ENCODE data around the gene CAMK1G.
A peak's percentile ranks its signal among the peaks of the same experiment; 100 is the strongest.

Gene CAMK1G

GRCh38 chr1:209586221-209586740 is 2.8 kb downstream of the CAMK1G start:
- Histone ChIP-seq H3K4me1 (ENCODE audit: control insufficient read depth in 1 of 2, insufficient read depth in 1 of 2, low read depth in 1 of 2, low read length in 1 of 2) (peaks cover 0 to 12% of the 10 kb centered on the region in 2 experiments), H3K36me3 (no peaks in the 10 kb centered on the region), H3K9me3 (no peaks in the 10 kb centered on the region), H3K27me3 (peaks cover 100% of the 10 kb centered on the region), H3K27ac (no peak overlapping the region), H3K4me3 (ENCODE audit: low read depth in 1 of 2, low read length in 1 of 2) (peak overlapping the region in 1 of 2 experiments; percentile 20)
- TF ChIP-seq, protein P1, sequence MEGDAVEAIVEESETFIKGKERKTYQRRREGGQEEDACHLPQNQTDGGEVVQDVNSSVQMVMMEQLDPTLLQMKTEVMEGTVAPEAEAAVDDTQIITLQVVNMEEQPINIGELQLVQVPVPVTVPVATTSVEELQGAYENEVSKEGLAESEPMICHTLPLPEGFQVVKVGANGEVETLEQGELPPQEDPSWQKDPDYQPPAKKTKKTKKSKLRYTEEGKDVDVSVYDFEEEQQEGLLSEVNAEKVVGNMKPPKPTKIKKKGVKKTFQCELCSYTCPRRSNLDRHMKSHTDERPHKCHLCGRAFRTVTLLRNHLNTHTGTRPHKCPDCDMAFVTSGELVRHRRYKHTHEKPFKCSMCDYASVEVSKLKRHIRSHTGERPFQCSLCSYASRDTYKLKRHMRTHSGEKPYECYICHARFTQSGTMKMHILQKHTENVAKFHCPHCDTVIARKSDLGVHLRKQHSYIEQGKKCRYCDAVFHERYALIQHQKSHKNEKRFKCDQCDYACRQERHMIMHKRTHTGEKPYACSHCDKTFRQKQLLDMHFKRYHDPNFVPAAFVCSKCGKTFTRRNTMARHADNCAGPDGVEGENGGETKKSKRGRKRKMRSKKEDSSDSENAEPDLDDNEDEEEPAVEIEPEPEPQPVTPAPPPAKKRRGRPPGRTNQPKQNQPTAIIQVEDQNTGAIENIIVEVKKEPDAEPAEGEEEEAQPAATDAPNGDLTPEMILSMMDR (IDR thresholded peaks at IDR 0.05): no peak

DNA sequence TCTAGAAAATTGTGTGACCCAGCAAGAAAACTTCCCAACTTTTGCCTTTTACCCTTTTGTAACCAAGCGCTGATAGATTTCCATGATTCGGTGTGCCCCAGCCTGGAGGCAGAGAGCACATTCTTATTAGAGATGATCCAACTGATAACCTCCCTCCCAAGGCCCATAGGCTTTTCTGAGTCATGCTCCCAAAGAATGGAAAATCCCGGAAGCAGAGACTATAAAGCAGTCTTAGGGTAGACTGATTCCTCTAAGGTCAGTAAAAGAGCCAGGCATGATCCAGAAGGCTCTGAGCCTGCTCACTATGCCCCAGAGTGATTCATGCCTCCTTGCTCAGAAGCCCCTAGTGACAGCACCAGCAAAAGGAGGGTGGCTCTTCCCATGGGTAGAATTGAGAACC is 4.3 kb downstream of the CAMK1G start:
- TF ChIP-seq, protein P1 (IDR thresholded peaks at IDR 0.05): no peak
- Histone ChIP-seq H3K27ac (no peak overlapping the region), H3K4me1 (ENCODE audit: control insufficient read depth in 1 of 2, insufficient read depth in 1 of 2, low read depth in 1 of 2, low read length in 1 of 2) (peaks cover 0 to 12% of the 10 kb centered on the region in 2 experiments), H3K27me3 (peaks cover 96% of the 10 kb centered on the region), H3K36me3 (no peaks in the 10 kb centered on the region), H3K4me3 (ENCODE audit: low read depth in 1 of 2, low read length in 1 of 2) (no peak overlapping the region), H3K9me3 (no peaks in the 10 kb centered on the region)

- Histone ChIP-seq H3K27ac (no peak overlapping the region), H3K36me3 (no peaks in the 10 kb centered on the region), H3K27me3 (peaks cover 92% of the 10 kb centered on the region), H3K4me1 (ENCODE audit: control insufficient read depth in 1 of 2, insufficient read depth in 1 of 2, low read depth in 1 of 2, low read length in 1 of 2) (peaks cover 2 to 19% of the 10 kb centered on the region in 2 experiments), H3K4me3 (ENCODE audit: low read depth in 1 of 2, low read length in 1 of 2) (no peak overlapping the region), H3K9me3 (no peaks in the 10 kb centered on the region)
- TF ChIP-seq, protein P1 (IDR thresholded peaks at IDR 0.05): no peak
Observed at GRCh38 chr1:209589440-209589839, 5.9 kb downstream of the CAMK1G start.

DNA sequence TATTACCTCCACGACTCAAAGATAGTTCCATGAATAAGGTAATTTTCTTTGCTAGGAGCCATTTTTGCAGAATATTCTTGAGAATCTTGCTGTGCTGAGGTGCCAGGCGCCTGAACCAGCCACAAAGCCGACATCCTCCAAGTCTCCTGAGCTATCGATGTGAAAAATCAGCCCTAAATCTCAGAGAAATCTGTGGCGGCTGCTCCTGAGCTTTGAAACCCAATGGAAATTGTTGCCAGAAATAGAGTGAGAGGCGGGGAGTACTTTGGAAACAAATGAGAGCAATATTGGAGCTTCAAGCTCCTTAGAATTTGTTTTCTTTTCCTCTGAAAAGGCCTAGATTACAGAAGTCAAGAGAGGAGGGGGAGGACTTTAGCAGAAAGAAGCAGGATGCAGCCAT is 6.3 kb downstream of the CAMK1G start:
- peaks cover 92% of the 10 kb centered on the region for H3K27me3 ChIP-seq
- peaks cover 2 to 19% of the 10 kb centered on the region in 2 experiments for H3K4me1 ChIP-seq (ENCODE audit: control insufficient read depth in 1 of 2, insufficient read depth in 1 of 2, low read depth in 1 of 2, low read length in 1 of 2)
- H3K27ac ChIP-seq: no peak overlapping the region
- H3K9me3 ChIP-seq: no peaks in the 10 kb centered on the region
- H3K36me3 ChIP-seq: no peaks in the 10 kb centered on the region
- no peak overlapping the region for H3K4me3 ChIP-seq (ENCODE audit: low read depth in 1 of 2, low read length in 1 of 2)
- TF ChIP-seq, protein P1 (IDR thresholded peaks at IDR 0.05): no peak

DNA sequence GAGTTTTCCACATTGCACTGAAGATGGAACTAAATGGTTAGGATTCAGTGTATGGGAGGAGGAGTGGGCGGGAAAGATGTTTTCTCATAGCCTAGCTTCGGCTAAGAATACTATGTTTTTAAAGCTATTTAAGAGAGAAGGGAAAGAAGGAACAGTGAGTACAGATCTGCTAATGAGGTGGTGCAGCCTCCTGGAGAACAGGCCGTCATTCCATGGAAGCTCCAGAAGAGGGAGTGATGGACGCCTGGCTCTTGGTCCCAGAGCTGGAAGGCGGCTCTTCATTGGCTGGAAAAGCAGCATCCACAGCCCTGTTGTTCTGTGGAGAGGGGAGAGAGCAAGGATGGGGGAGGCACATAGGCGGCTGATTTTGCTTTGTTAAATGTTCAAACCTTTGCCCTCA is 6.9 kb downstream of the CAMK1G start:
- peaks cover 92% of the 10 kb centered on the region for H3K27me3 ChIP-seq
- TF ChIP-seq, protein P1 (IDR thresholded peaks at IDR 0.05): no peak
- H3K36me3 ChIP-seq: no peaks in the 10 kb centered on the region
- no peaks in the 10 kb centered on the region for H3K9me3 ChIP-seq
- H3K4me3 ChIP-seq (ENCODE audit: low read depth in 1 of 2, low read length in 1 of 2): no peak overlapping the region
- peaks cover 2 to 19% of the 10 kb centered on the region in 2 experiments for H3K4me1 ChIP-seq (ENCODE audit: control insufficient read depth in 1 of 2, insufficient read depth in 1 of 2, low read depth in 1 of 2, low read length in 1 of 2)
- H3K27ac ChIP-seq: no peak overlapping the region
